Hepatocyte (in vitro differentiated cells): Measurements from ENCODE around the gene CDV3. TPM values are rescaled to one million over a fixed set of nuclear protein-coding genes. Genes with fewer than 3 reads are reported as not detected.
"Not testable (repeated sequence)": the region's sequence is repeated elsewhere in the genome, so short reads cannot be mapped to it uniquely, and the experiment has no call there.

Source experiments
- DNase-seq: peaks from one replicate; pipeline ENCODE4 v3.0.0-alpha.2; 2016; ENCODE audit warnings: low spot score
- H2AFZ ChIP-seq: fragments of 200-600 bp; sonication (generic); 2 replicates; pipeline ENCODE4 v1.6.0; 2016; ENCODE audit warnings: antibody characterized with exemption, mild to moderate bottlenecking
- H3K27ac ChIP-seq: fragments of 200-600 bp; sonication (generic); 2 replicates; pipeline ENCODE4 v1.5.1; 2016; ENCODE audit warnings: mild to moderate bottlenecking
- H3K27me3 ChIP-seq: fragments of 200-600 bp; sonication (generic); 2 replicates; pipeline ENCODE4 v1.6.1; 2016
- H3K36me3 ChIP-seq: fragments of 200-600 bp; sonication (generic); replicated peaks from 2 replicates; pipeline ENCODE4 v1.5.1; 2016; ENCODE audit warnings: low read depth; ENCODE audit not compliant: insufficient read depth
- H3K4me1 ChIP-seq: fragments of 200-600 bp; sonication (generic); 2 replicates; pipeline ENCODE4 v1.5.1; 2016; ENCODE audit warnings: mild to moderate bottlenecking, moderate library complexity; ENCODE audit not compliant: insufficient read depth
- H3K4me2 ChIP-seq: fragments of 200-600 bp; sonication (generic); 2 replicates; pipeline ENCODE4 v1.6.0; 2016
- H3K4me3 ChIP-seq: fragments of 200-600 bp; sonication (generic); 2 replicates; pipeline ENCODE4 v1.5.1; 2016; ENCODE audit warnings: mild to moderate bottlenecking
- H3K79me2 ChIP-seq: fragments of 200-600 bp; sonication (generic); 2 replicates; pipeline ENCODE4 v1.6.0; 2017; ENCODE audit warnings: mild to moderate bottlenecking
- H3K9me2 ChIP-seq: fragments of 200-600 bp; sonication (generic); replicated peaks from 2 replicates; pipeline ENCODE4 v1.6.0; 2017; ENCODE audit warnings: mild to moderate bottlenecking; ENCODE audit not compliant: insufficient read depth
- H3K9me3 ChIP-seq: fragments of 200-600 bp; sonication (generic); 2 replicates; pipeline ENCODE4 v1.5.1; 2016; ENCODE audit warnings: low read depth, mild to moderate bottlenecking
- H4K20me1 ChIP-seq: fragments of 200-600 bp; sonication (generic); 2 replicates; pipeline ENCODE4 v1.6.0; 2016; ENCODE audit warnings: mild to moderate bottlenecking; ENCODE audit not compliant: insufficient read depth, poor library complexity, severe bottlenecking
- CTCF ChIP-seq: fragments of 200-600 bp; sonication (generic); IDR thresholded peaks from 2 replicates; pipeline ENCODE4 v1.5.1; 2016; ENCODE audit warnings: antibody characterized with exemption, mild to moderate bottlenecking; ENCODE audit not compliant: poor library complexity
- EZH2 ChIP-seq: fragments of 200-600 bp; sonication (generic); IDR thresholded peaks from 2 replicates; pipeline ENCODE4 v1.6.1; 2016; ENCODE audit warnings: antibody characterized with exemption, mild to moderate bottlenecking, borderline replicate concordance
- EZH2phosphoT487 ChIP-seq: fragments of 200-600 bp; sonication (generic); IDR thresholded peaks from one replicate; pipeline ENCODE4 v1.6.1; 2018; ENCODE audit warnings: antibody characterized with exemption, mild to moderate bottlenecking, low read depth, moderate library complexity; ENCODE audit not compliant: unreplicated experiment, severe bottlenecking
- WGBS: methylation state at CpG from one replicate; pipeline ENCODE4 v1.1.6; 2016; ENCODE audit warnings: low lambda C conversion rate; ENCODE audit errors: missing lambda C conversion rate; 5-methylcytosine and 5-hydroxymethylcytosine counted together
- polyA plus RNA-seq: library from polyadenylated mRNA; unstranded; fragments of >200 nt; fragmentation: Nextera tagmentation; extraction: Ambion mirVana; gene quantifications from 2 replicates; pipeline ENCODE4 v1.2.1, GENCODE V29; 2016
- total RNA-seq: library from RNA; depleted of rRNA; stranded (reverse); fragments of >200 nt; gene quantifications from 2 replicates; pipeline ENCODE4 v1.2.3, GENCODE V29; 2014

Gene CDV3
- total RNA-seq, result 223 and 243 TPM in 2 replicates
- 96.2 and 97.6 TPM in 2 replicates for polyA plus RNA-seq

- under 1% methylated on average over 54 of the region's 81 CpGs for WGBS
- Histone ChIP-seq H3K27ac (peak within 1 kb of the TSS; percentile 95), H3K9me3 (no peaks in the 10 kb centered on the region), H3K4me3 (peak within 1 kb of the TSS; percentile 88), H2AFZ (peak within 1 kb of the TSS; percentile 63), H3K79me2 (peaks cover 44% of the 10 kb centered on the region), H3K27me3 (no peaks in the 10 kb centered on the region), H3K36me3 (peaks cover 4% of the 10 kb centered on the region), H3K9me2 (no peaks in the 10 kb centered on the region), H4K20me1 (peaks cover 42% of the 10 kb centered on the region), H3K4me2 (peak within 1 kb of the TSS; percentile 88), H3K4me1 (peaks cover 30% of the 10 kb centered on the region)
- DNase-seq, result no peak
- no peak for TF ChIP-seq EZH2phosphoT487
- no peak for TF ChIP-seq EZH2
- no peak for TF ChIP-seq CTCF
Measured at GRCh38 chr3:133573629-133574194, at the start of gene CDV3. Gene CDV3 (plus strand): TSS chr3:133573686. CDS start chr3:133574045, 359 bp downstream.

- H3K79me2 ChIP-seq, H4K20me1 ChIP-seq, H3K9me3 ChIP-seq, DNase-seq, H3K4me2 ChIP-seq, H3K9me2 ChIP-seq, H3K36me3 ChIP-seq, H3K27ac ChIP-seq, H3K4me3 ChIP-seq, H3K27me3 ChIP-seq, H3K4me1 ChIP-seq, H2AFZ ChIP-seq: not testable (repeated sequence)
- WGBS, result 94% methylated on average over 3 of the region's 3 CpGs
Measured at GRCh38 chr3:133523758-133524157, 49.7 kb upstream of the CDV3 start.

- H3K79me2 ChIP-seq, result no peaks in the 10 kb centered on the region
- no peak overlapping the region for H2AFZ ChIP-seq
- H3K27ac ChIP-seq, result no peak overlapping the region
- H3K4me2 ChIP-seq, result no peak overlapping the region
- H3K9me3 ChIP-seq, result no peaks in the 10 kb centered on the region
- H4K20me1 ChIP-seq, result no peaks in the 10 kb centered on the region
- no peaks in the 10 kb centered on the region for H3K27me3 ChIP-seq
- TF ChIP-seq CTCF, result no peak
- TF ChIP-seq EZH2phosphoT487, result no peak
- TF ChIP-seq EZH2, result no peak
- no peak overlapping the region for H3K4me3 ChIP-seq
- no peak for DNase-seq
- no peaks in the 10 kb centered on the region for H3K4me1 ChIP-seq
- no peaks in the 10 kb centered on the region for H3K36me3 ChIP-seq
- H3K9me2 ChIP-seq, result no peaks in the 10 kb centered on the region
Measured at GRCh38 chr3:133525435-133525834, 48.1 kb upstream of the CDV3 start.

GRCh38 chr3:133527081-133527715 is 46.3 kb upstream of the CDV3 start:
- H2AFZ ChIP-seq, result no peak overlapping the region
- H3K4me2 ChIP-seq, result no peak overlapping the region
- no peaks in the 10 kb centered on the region for H3K9me2 ChIP-seq
- H3K9me3 ChIP-seq, result no peaks in the 10 kb centered on the region
- H3K79me2 ChIP-seq, result no peaks in the 10 kb centered on the region
- WGBS, result 53% methylated on average over 6 of the region's 6 CpGs
- no peak overlapping the region for H3K27ac ChIP-seq
- no peaks in the 10 kb centered on the region for H3K27me3 ChIP-seq
- no peaks in the 10 kb centered on the region for H4K20me1 ChIP-seq
- no peak overlapping the region for H3K4me3 ChIP-seq
- DNase-seq, result peak; percentile 30
- no peaks in the 10 kb centered on the region for H3K4me1 ChIP-seq
- TF ChIP-seq EZH2phosphoT487, result no peak
- TF ChIP-seq CTCF, result no peak
- TF ChIP-seq EZH2, result no peak
- H3K36me3 ChIP-seq, result no peaks in the 10 kb centered on the region
